ENCODE data around the gene KIF26B.

KIF26B gene

DNA sequence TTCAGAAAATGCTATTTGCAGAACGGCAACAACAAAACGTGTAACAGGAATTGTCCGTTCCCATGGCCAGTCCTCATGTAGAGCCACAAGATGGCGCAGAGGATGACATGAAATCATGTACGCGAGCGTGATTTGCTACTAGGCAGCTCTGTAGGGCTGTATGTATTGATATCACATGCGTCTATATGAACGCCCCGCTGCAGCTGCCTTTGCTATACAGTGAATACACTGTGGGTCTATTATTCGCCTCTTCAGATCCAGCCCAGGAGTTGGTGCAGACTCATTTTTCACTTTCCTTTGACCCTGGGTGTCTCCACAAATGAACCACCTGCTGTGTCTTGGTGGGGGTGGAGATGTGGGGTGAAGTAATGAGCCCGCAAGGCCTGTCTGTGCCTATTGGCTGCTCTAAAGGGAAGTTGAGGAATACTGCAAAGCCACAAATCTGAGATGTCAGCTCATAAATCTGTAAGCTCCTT is 361.5 kb downstream of the KIF26B start:
- Histone ChIP-seq H3K36me3 (ENCODE audit: insufficient read depth, low read length) (no peaks in the 10 kb centered on the region), H2AFZ (ENCODE audit: low read length) (no peak overlapping the region), H3K9me3 (ENCODE audit: low read length) (no peaks in the 10 kb centered on the region), H3K27me3 (ENCODE audit: insufficient read depth, low read length) (no peaks in the 10 kb centered on the region), H4K20me1 (ENCODE audit: insufficient read depth, low read length) (no peaks in the 10 kb centered on the region), H3K4me2 (ENCODE audit: low read length) (no peak overlapping the region), H3K27ac (ENCODE audit: low read depth, low read length, poor library complexity, severe bottlenecking) (no peak overlapping the region), H3K4me3 (ENCODE audit: low read depth, low read length, poor library complexity, severe bottlenecking) (no peak overlapping the region), H3F3A (ENCODE audit: insufficient read depth, low read length) (no peaks in the 10 kb centered on the region), H3K4me1 (ENCODE audit: insufficient read depth, low read length, severe bottlenecking) (no peaks in the 10 kb centered on the region), H3K9ac (ENCODE audit: low read length) (no peak overlapping the region), H3K79me2 (ENCODE audit: insufficient read depth, low read length) (no peaks in the 10 kb centered on the region), H3K9me2 (ENCODE audit: low read depth, low read length) (no peaks in the 10 kb centered on the region)
- TF ChIP-seq, protein P1, sequence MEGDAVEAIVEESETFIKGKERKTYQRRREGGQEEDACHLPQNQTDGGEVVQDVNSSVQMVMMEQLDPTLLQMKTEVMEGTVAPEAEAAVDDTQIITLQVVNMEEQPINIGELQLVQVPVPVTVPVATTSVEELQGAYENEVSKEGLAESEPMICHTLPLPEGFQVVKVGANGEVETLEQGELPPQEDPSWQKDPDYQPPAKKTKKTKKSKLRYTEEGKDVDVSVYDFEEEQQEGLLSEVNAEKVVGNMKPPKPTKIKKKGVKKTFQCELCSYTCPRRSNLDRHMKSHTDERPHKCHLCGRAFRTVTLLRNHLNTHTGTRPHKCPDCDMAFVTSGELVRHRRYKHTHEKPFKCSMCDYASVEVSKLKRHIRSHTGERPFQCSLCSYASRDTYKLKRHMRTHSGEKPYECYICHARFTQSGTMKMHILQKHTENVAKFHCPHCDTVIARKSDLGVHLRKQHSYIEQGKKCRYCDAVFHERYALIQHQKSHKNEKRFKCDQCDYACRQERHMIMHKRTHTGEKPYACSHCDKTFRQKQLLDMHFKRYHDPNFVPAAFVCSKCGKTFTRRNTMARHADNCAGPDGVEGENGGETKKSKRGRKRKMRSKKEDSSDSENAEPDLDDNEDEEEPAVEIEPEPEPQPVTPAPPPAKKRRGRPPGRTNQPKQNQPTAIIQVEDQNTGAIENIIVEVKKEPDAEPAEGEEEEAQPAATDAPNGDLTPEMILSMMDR (IDR thresholded peaks at IDR 0.05; ENCODE audit: low read length): peak; percentile 65
- no peak for TF ChIP-seq EZH2 (IDR thresholded peaks at IDR 0.05; ENCODE audit: borderline replicate concordance, low read length)

GRCh38 chr1:245520611-245521010 is 365.8 kb downstream of the KIF26B start:
- Histone ChIP-seq H3K4me2 (ENCODE audit: low read length) (no peak overlapping the region), H3F3A (ENCODE audit: insufficient read depth, low read length) (no peaks in the 10 kb centered on the region), H3K36me3 (ENCODE audit: insufficient read depth, low read length) (no peaks in the 10 kb centered on the region), H3K79me2 (ENCODE audit: insufficient read depth, low read length) (no peaks in the 10 kb centered on the region), H3K9me3 (ENCODE audit: low read length) (no peaks in the 10 kb centered on the region), H3K27me3 (ENCODE audit: insufficient read depth, low read length) (0 out of 2 replicates have a peak, but pooled peaks cover 3% of the 10 kb centered on the region), H3K27ac (ENCODE audit: low read depth, low read length, poor library complexity, severe bottlenecking) (no peak overlapping the region), H2AFZ (ENCODE audit: low read length) (no peak overlapping the region), H3K9ac (ENCODE audit: low read length) (no peak overlapping the region), H3K4me3 (ENCODE audit: low read depth, low read length, poor library complexity, severe bottlenecking) (no peak overlapping the region), H3K4me1 (ENCODE audit: insufficient read depth, low read length, severe bottlenecking) (no peaks in the 10 kb centered on the region), H3K9me2 (ENCODE audit: low read depth, low read length) (no peaks in the 10 kb centered on the region), H4K20me1 (ENCODE audit: insufficient read depth, low read length) (no peaks in the 10 kb centered on the region)
- TF ChIP-seq, protein P1 (IDR thresholded peaks at IDR 0.05; ENCODE audit: low read length): no peak
- TF ChIP-seq EZH2 (IDR thresholded peaks at IDR 0.05; ENCODE audit: borderline replicate concordance, low read length): no peak

GRCh38 chr1:245526141-245526540 is 371.4 kb downstream of the KIF26B start:
- Histone ChIP-seq H3K36me3 (ENCODE audit: insufficient read depth, low read length) (no peaks in the 10 kb centered on the region), H3K4me1 (ENCODE audit: insufficient read depth, low read length, severe bottlenecking) (no peaks in the 10 kb centered on the region), H3K9me2 (ENCODE audit: low read depth, low read length) (no peaks in the 10 kb centered on the region), H3K27ac (ENCODE audit: low read depth, low read length, poor library complexity, severe bottlenecking) (no peak overlapping the region), H3K4me2 (ENCODE audit: low read length) (no peak overlapping the region), H3K27me3 (ENCODE audit: insufficient read depth, low read length) (0 out of 2 replicates have a peak, but pooled peaks cover 3% of the 10 kb centered on the region), H3K9ac (ENCODE audit: low read length) (no peak overlapping the region), H4K20me1 (ENCODE audit: insufficient read depth, low read length) (no peaks in the 10 kb centered on the region), H3K9me3 (ENCODE audit: low read length) (no peaks in the 10 kb centered on the region), H2AFZ (ENCODE audit: low read length) (no peak overlapping the region), H3K79me2 (ENCODE audit: insufficient read depth, low read length) (no peaks in the 10 kb centered on the region), H3F3A (ENCODE audit: insufficient read depth, low read length) (no peaks in the 10 kb centered on the region), H3K4me3 (ENCODE audit: low read depth, low read length, poor library complexity, severe bottlenecking) (no peak overlapping the region)
- TF ChIP-seq EZH2 (IDR thresholded peaks at IDR 0.05; ENCODE audit: borderline replicate concordance, low read length): no peak
- TF ChIP-seq, protein P1 (IDR thresholded peaks at IDR 0.05; ENCODE audit: low read length): no peak
